ENCODE data around the gene TXNRD2.

- TF ChIP-seq CTCF (IDR thresholded peaks at IDR 0.05): no peak
- no peak for TF ChIP-seq POLR2A (IDR thresholded peaks at IDR 0.05)
These were observed 74.0 kb downstream of the TXNRD2 start for GRCh38 chr22:19867617-19868016.

Data from thyroid gland (tissue), 4 donors.